ENCODE data around the gene OTOA.

GRCh38 chr16:21625026-21625425 is 38.7 kb upstream of the OTOA start:
- TF ChIP-seq CTCF (conservative IDR thresholded peaks at IDR 0.05 in 1 of 2, IDR thresholded peaks at IDR 0.05 in 1 of 2; ENCODE audit: extremely low read depth in 1 of 2, insufficient read depth in 1 of 2, low read depth in 1 of 2, low read length in 2 of 2) (no peak), EZH2 (IDR thresholded peaks at IDR 0.05; ENCODE audit: borderline replicate concordance, low read length) (no peak)

Measured in mammary epithelial cell (primary cell).